Fibroblast of skin of scalp (primary cell): ENCODE measurements around the gene ZFYVE27.

ENCODE experiments used
- DNase-seq: peaks from one replicate; pipeline ENCODE4 v3.0.0-alpha.2; 2013

Gene ZFYVE27

GRCh38 chr10:97744405-97745035 lies 7.6 kb downstream of the ZFYVE27 start:
- no peak for DNase-seq

GRCh38 chr10:97747573-97747972 lies 10.6 kb downstream of the ZFYVE27 start:
- no peak for DNase-seq

- DNase-seq, result no peak
Measured at GRCh38 chr10:97748116-97748515, 11.2 kb downstream of the ZFYVE27 start.

GRCh38 chr10:97752956-97753355 lies 16.0 kb downstream of the ZFYVE27 start:
- no peak for DNase-seq

GRCh38 chr10:97754726-97755125 lies 17.8 kb downstream of the ZFYVE27 start:
- no peak for DNase-seq

GRCh38 chr10:97755718-97756117 lies 18.8 kb downstream of the ZFYVE27 start:
- no peak for DNase-seq

- DNase-seq, result no peak
Measured at GRCh38 chr10:97757471-97757870, 20.5 kb downstream of the ZFYVE27 start.

- DNase-seq, result peak; percentile 57
Measured at GRCh38 chr10:97759158-97759887, 22.4 kb downstream of the ZFYVE27 start.

- DNase-seq, result no peak
Measured at GRCh38 chr10:97759946-97760345, 23.0 kb downstream of the ZFYVE27 start.

- no peak for DNase-seq
Measured at GRCh38 chr10:97760461-97761257, 23.7 kb downstream of the ZFYVE27 start.

- no peak for DNase-seq
Measured at GRCh38 chr10:97761331-97761865, 24.5 kb downstream of the ZFYVE27 start.

- DNase-seq, result no peak
Measured at GRCh38 chr10:97762056-97762455, 25.1 kb downstream of the ZFYVE27 start.

- DNase-seq, result peak; percentile 56
Measured at GRCh38 chr10:97762816-97763215, 25.9 kb downstream of the ZFYVE27 start.

- no peak for DNase-seq
Measured at GRCh38 chr10:97763411-97763810, 26.5 kb downstream of the ZFYVE27 start.

- no peak for DNase-seq
Measured at GRCh38 chr10:97763947-97764346, 27.0 kb downstream of the ZFYVE27 start.

GRCh38 chr10:97764519-97764931 lies 27.6 kb downstream of the ZFYVE27 start:
- no peak for DNase-seq

- no peak for DNase-seq
Measured at GRCh38 chr10:97765201-97765600, 28.3 kb downstream of the ZFYVE27 start.

GRCh38 chr10:97766106-97766810 lies 29.3 kb downstream of the ZFYVE27 start:
- no peak for DNase-seq

GRCh38 chr10:97766996-97767924 lies 30.3 kb downstream of the ZFYVE27 start:
- no peak for DNase-seq

- no peak for DNase-seq
Measured at GRCh38 chr10:97768322-97769315, 31.7 kb downstream of the ZFYVE27 start.
